AG04449 (cell line): ENCODE data around the gene PHACTR2.
"Not testable (repeated sequence)": the region's sequence is repeated elsewhere in the genome, so short reads cannot be mapped to it uniquely, and the experiment has no call there.

Experiments
- CTCF ChIA-PET: fragments of 350-600 bp; formaldehyde crosslinking; extraction: SDS; loops from one replicate; lab custom pipeline; 2021; ENCODE audit warnings: antibody characterized with exemption; lab: Yijun Ruan, JAX
- POLR2A ChIA-PET: fragments of 400-600, 350-600 bp; formaldehyde crosslinking; extraction: SDS; loops from one replicate; lab custom pipeline; 2020; ENCODE audit warnings: antibody characterized with exemption, inconsistent platforms; lab: Yijun Ruan, JAX
- DNase-seq: peaks from one replicate; pipeline ENCODE4 v3.0.0-alpha.2; 2010; ENCODE audit warnings: low read depth, low spot score
- H3K4me3 ChIP-seq: 2 replicates; pipeline ENCODE4 v1.5.1; 2011; ENCODE audit warnings: low read depth, mild to moderate bottlenecking, control low read depth, low read length
- TF ChIP-seq, protein P1 (sequence below): IDR thresholded peaks from one replicate; pipeline ENCODE4 v1.5.1; 2011; ENCODE audit warnings: mild to moderate bottlenecking, moderate library complexity, low read length, control low read depth, inconsistent platforms; ENCODE audit not compliant: insufficient read depth; ENCODE audit errors: missing control alignments

Gene PHACTR2

GRCh38 chr6:143656026-143656425 is 21.7 kb upstream of the PHACTR2 start:
- POLR2A ChIA-PET: no interaction called here
- DNase-seq: no peak
- no peak overlapping the region for H3K4me3 ChIP-seq
- CTCF ChIA-PET: no interaction called here
- TF ChIP-seq, protein P1, sequence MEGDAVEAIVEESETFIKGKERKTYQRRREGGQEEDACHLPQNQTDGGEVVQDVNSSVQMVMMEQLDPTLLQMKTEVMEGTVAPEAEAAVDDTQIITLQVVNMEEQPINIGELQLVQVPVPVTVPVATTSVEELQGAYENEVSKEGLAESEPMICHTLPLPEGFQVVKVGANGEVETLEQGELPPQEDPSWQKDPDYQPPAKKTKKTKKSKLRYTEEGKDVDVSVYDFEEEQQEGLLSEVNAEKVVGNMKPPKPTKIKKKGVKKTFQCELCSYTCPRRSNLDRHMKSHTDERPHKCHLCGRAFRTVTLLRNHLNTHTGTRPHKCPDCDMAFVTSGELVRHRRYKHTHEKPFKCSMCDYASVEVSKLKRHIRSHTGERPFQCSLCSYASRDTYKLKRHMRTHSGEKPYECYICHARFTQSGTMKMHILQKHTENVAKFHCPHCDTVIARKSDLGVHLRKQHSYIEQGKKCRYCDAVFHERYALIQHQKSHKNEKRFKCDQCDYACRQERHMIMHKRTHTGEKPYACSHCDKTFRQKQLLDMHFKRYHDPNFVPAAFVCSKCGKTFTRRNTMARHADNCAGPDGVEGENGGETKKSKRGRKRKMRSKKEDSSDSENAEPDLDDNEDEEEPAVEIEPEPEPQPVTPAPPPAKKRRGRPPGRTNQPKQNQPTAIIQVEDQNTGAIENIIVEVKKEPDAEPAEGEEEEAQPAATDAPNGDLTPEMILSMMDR: no peak

DNA sequence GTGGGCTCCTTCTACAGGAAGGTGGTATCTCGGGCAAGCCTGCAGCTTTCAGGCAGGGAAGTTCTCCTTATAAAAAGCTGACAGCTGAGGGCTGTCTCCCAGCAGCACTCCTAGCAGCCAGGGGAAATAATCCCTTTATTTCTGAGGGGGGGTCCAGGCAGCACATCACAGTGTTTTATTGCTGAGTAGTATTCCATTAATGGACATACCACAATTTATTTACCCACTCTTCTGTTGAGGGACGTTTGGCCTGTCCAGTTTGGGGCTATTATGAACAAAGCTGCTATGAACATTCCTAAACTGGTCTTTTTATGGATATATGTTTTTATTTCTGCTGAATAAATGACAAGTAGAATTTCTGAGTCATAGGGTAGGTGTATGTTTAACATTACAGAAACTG is 20.0 kb upstream of the PHACTR2 start:
- ChIA-PET CTCF (no interaction called here), POLR2A (no interaction called here)
- TF ChIP-seq, protein P1: no peak
- H3K4me3 ChIP-seq: no peak overlapping the region
- DNase-seq: no peak

- CTCF ChIA-PET: interaction anchor here (1.2 to 1.4 kb wide), 3 partner anchors 10 to 70 kb away, joined by 3 to 4 read pairs (median 3); no protein-coding TSS in a partner anchor
- POLR2A ChIA-PET, DNase-seq, H3K4me3 ChIP-seq: not testable (repeated sequence)
These were observed 17.6 kb upstream of the PHACTR2 start for GRCh38 chr6:143660170-143660569.

- ChIA-PET CTCF (interaction anchor here (1.0 kb wide), 1 partner anchor 20 kb away, joined by 3 read pairs; no protein-coding TSS in a partner anchor), POLR2A (no interaction called here)
- H3K4me3 ChIP-seq: no peak overlapping the region
- TF ChIP-seq, protein P1: no peak
- no peak for DNase-seq
These were observed 13.6 kb upstream of the PHACTR2 start for GRCh38 chr6:143664171-143664570.

GRCh38 chr6:143666007-143666406 is 11.8 kb upstream of the PHACTR2 start:
- POLR2A ChIA-PET: not testable (repeated sequence)

DNA sequence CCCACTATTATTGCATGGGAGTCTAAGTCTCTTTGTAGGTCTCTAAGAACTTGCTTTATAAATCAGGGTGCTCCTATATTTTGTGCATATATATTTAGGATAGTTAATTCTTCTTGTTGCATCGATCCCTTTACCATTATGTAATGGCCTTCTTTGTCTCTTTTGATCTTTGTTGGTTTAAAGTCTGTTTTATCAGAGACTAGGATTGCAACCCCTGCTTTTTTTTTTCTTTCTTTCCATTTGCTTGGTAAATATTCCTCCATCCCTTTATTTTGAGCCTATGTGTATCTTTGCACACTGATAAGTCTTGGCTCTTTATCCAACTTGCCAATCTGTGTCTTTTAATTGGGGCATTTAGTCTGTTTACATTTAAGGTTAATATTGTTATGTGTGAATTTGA is 8.3 kb upstream of the PHACTR2 start:
- CTCF ChIA-PET, POLR2A ChIA-PET, H3K4me3 ChIP-seq, DNase-seq: not testable (repeated sequence)

More at GRCh38 chr6:143666007-143666406, 11.8 kb upstream of the PHACTR2 start:
- CTCF ChIA-PET, H3K4me3 ChIP-seq, DNase-seq: not testable (repeated sequence)

DNA sequence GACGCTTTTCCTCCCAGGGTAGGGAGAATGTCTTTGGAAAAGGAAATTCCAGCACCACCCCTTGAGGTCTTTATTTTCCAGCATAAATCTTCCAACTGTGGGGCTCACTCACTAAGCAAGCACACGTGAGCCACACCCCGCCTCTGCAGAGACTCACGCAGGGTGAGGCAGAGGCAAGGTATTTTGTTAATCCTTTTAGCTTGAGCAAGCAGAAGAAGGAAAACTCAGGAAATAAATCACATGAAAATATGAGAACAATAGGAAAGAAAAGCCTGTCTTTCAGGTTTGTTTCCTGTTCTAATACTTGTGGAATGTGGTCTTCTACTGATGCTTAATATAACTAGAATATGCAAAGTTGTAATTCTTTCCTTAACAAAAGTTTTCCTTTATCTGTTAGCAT is 4.1 kb upstream of the PHACTR2 start:
- no peak for DNase-seq
- CTCF ChIA-PET: no interaction called here

More for the DNA sequence above, 4.1 kb upstream of the PHACTR2 start:
- TF ChIP-seq, protein P1: no peak
- POLR2A ChIA-PET: no interaction called here
- no peak overlapping the region for H3K4me3 ChIP-seq
